Vagina (tissue), 2 donors: ENCODE measurements around the gene CROT. TPM values are rescaled to one million over a fixed set of nuclear protein-coding genes. Genes with fewer than 3 reads are reported as not detected.

Source experiments
- DNase-seq, 2 donors: peaks; one replicate each; pipeline ENCODE4 v3.0.0-alpha.2; 2017; ENCODE audit errors: extremely low spot score in 2 of 2
- H3K27ac ChIP-seq: fragments of 200-600 bp; sonication (generic); one replicate; pipeline ENCODE4 v1.5.1; 2019
- H3K27me3 ChIP-seq: fragments of 200-600 bp; sonication (generic); one replicate; pipeline ENCODE4 v1.5.1; 2019
- H3K36me3 ChIP-seq, 2 donors: fragments of 200-600 bp; sonication (generic); one replicate each; pipeline ENCODE4 v1.5.1; 2017 to 2019
- H3K4me1 ChIP-seq: fragments of 200-600 bp; sonication (generic); one replicate; pipeline ENCODE4 v1.5.1; 2019
- H3K4me3 ChIP-seq, 2 donors: fragments of 200-600 bp; sonication (generic); 1 replicate in 1 of 2; 2 replicates in 1 of 2; pipeline ENCODE4 v1.5.1; 2016 to 2019
- H3K9me3 ChIP-seq: fragments of 200-600 bp; sonication (generic); one replicate; pipeline ENCODE4 v1.5.1; 2019
- CTCF ChIP-seq, 3 experiments: fragments of 450-650 bp in 2 of 3; fragments of 200-600 bp in 1 of 3; sonication (generic) in 1 of 3; IDR thresholded peaks; one replicate each; pipeline ENCODE4 v1.5.1; 2017 to 2019; ENCODE audit warnings: antibody characterized with exemption in 3 of 3, mild to moderate bottlenecking in 2 of 3, moderate library complexity in 2 of 3
- POLR2A ChIP-seq, 2 donors: fragments of 450-650 bp; IDR thresholded peaks; one replicate each; pipeline ENCODE4 v1.6.1; 2017; ENCODE audit warnings: antibody characterized with exemption in 2 of 2, mild to moderate bottlenecking in 2 of 2, moderate library complexity in 2 of 2
- POLR2AphosphoS5 ChIP-seq, 2 donors: sonication (generic); formaldehyde crosslinking; IDR thresholded peaks; one replicate each; pipeline ENCODE4 v1.9.0; 2017; ENCODE audit warnings: antibody characterized with exemption in 2 of 2, mild to moderate bottlenecking in 2 of 2, low read depth in 1 of 2; ENCODE audit not compliant: insufficient read depth in 1 of 2
- intact Hi-C: fragments of 100-400 bp; cut with DNase I; formaldehyde crosslinking; loops from one replicate; pipeline ENCODE4 v1.15.1; 2023
- total RNA-seq: library from RNA; depleted of rRNA; stranded (reverse); fragments of >200 nt; gene quantifications from one replicate; pipeline ENCODE4 v1.2.3, GENCODE V29; 2016

The CROT gene
- total RNA-seq, 1 donor from 2014 or later, result 38.1 TPM

DNA sequence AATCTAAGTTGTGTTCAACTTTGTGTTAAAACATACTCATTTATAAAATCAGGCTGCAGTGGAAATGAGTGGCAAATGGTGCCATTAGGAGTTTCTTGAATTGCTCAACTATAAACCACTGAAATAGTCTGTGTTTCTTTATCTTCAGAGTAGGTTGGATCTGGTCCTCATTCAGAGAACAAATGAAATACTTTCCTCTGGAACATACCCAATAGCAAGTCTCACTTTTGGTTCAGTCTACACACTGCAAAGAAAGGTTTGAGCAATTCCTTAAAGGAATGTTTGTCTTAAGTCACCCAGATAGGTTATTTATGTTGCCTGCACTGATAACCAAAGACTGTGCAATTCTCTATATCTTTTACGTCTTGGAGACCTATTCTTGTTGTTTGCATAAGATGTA is 67.6 kb downstream of the CROT start:
- peaks cover 20% of the 10 kb centered on the region for H3K4me1 ChIP-seq
- no peak overlapping the region for H3K27ac ChIP-seq
- H3K9me3 ChIP-seq, result no peaks in the 10 kb centered on the region
- TF ChIP-seq POLR2AphosphoS5 (IDR thresholded peaks at IDR 0.05; ENCODE audit: insufficient read depth in 1 of 2, low read depth in 1 of 2) (no peak), POLR2A (IDR thresholded peaks at IDR 0.05) (no peak), CTCF (IDR thresholded peaks at IDR 0.05) (no peak)
- intact Hi-C loops, result no loop called here
- no peaks in the 10 kb centered on the region for H3K36me3 ChIP-seq
- H3K4me3 ChIP-seq, result no peak overlapping the region
- H3K27me3 ChIP-seq, result no peaks in the 10 kb centered on the region
- no peak for DNase-seq

DNA sequence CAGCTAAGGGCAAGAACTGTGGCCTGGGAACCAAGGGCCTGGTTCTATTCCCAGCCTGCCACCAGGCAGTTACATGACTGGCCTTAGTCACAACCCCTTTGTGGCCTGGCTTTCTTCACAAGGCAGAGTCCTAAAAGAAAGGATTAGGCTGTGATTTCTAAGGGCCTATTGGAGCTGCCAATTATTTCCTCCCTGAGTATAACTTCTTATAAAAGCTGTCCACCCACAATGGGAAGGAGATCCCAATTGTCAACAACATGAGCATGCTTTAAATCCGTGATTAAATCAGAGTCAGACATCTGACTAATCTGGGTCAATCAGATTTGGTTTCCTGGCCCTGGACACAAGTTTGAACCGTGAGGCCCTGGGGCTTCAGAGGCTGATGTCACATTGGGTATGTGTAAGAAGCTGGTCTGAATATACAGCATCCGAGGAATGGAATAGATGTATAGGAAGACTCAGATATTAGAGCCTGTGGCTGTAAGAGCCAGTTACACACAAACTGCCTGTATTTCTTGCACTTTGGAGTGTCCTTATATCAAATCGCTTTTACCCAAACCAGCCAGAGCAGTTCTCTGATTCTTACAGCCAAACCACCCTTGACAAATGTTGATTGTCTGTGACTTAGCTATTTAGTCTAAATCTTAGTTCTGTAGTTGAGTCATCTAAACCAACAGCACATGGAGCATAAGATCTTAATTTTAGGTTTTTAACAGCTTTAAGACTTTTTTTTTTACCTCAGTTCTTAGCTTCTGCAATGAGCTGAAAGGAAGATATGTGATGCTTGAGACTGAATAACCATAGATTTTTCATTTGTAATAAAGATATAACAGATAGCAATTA is 68.7 kb downstream of the CROT start:
- no peaks in the 10 kb centered on the region for H3K27me3 ChIP-seq
- DNase-seq, result no peak
- peaks cover 20% of the 10 kb centered on the region for H3K4me1 ChIP-seq
- H3K9me3 ChIP-seq, result no peaks in the 10 kb centered on the region
- no peaks in the 10 kb centered on the region for H3K36me3 ChIP-seq
- peak overlapping the region; percentile 55 for H3K27ac ChIP-seq
- intact Hi-C loops, result no loop called here
- TF ChIP-seq POLR2A (IDR thresholded peaks at IDR 0.05), result no peak
- no peak for TF ChIP-seq CTCF (IDR thresholded peaks at IDR 0.05)
- TF ChIP-seq POLR2AphosphoS5 (IDR thresholded peaks at IDR 0.05; ENCODE audit: insufficient read depth in 1 of 2, low read depth in 1 of 2), result no peak
- H3K4me3 ChIP-seq, result no peak overlapping the region

DNA sequence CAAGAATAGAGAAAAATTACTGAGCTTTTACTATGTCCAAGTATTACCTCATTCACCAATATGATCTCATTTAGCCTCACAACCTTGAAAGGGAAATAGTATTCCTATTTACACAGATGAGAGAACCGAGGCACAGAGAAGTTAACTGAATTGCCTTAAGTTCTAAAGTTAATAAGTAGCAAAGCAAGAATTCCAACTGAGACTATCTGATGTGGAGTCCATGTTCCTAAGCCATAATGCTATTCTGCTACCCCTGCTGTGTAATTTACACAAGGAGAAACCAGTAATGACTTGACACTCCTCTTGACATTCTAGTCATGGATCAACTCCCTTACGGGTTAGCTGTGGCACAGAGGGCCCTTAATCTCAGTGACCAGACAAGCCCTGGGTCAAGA is 69.3 kb downstream of the CROT start:
- no peak for DNase-seq

DNA sequence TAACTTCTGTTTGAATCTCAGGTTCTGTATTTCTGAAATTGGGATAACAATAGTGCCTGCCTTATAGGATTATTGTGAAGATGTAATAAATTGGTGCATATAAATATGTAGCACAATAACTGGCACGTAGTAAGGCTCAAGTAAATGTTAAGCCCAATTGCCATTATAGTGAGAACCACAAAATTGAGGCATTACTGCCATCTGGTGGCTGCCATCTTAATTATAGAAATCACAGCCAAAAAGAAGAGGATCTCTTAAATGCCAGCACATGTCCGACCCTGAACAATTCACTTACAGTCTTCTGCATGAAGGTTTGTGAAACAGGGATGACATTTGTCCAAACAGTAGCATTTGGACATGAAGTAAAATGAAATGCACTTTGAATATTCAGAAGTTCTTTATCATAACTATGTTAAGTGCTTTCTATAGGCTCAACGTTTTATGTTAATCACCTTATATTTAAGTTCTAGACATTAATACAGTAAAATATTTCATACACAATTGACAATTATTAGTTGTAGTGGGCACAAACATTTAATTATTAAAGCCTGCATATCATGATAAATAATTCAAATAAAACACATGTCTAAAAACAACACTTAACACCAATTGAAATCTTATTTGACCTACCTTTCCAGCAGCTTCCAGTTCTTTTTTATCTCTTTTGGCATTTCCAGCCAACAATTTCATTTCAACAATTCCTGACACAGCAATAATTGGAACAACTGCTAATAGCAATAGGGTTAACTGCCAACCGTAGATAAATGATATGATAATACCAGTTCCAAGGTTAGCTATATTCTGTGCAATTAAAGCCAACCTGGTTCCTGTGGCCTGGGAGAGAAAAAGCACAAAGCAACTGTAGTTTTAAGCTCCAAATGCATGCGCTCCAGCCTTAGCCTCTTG is 71.5 kb downstream of the CROT start:
- Histone ChIP-seq H3K27ac (no peak overlapping the region), H3K36me3 (no peaks in the 10 kb centered on the region), H3K9me3 (no peaks in the 10 kb centered on the region), H3K4me3 (no peak overlapping the region), H3K4me1 (peaks cover 20% of the 10 kb centered on the region), H3K27me3 (no peaks in the 10 kb centered on the region)
- intact Hi-C loops, result loop anchor here (5.0 kb wide), 1 partner anchor 105 kb away; no protein-coding TSS in a partner anchor
- TF ChIP-seq CTCF (IDR thresholded peaks at IDR 0.05) (peak in 2 of 3 experiments; percentile 75 to 80), POLR2A (IDR thresholded peaks at IDR 0.05) (no peak), POLR2AphosphoS5 (IDR thresholded peaks at IDR 0.05; ENCODE audit: insufficient read depth in 1 of 2, low read depth in 1 of 2) (peak in 1 of 2 donors; percentile 43)
- no peak for DNase-seq

More for the DNA sequence above, 69.3 kb downstream of the CROT start:
- H3K27me3 ChIP-seq, result no peaks in the 10 kb centered on the region
- peaks cover 20% of the 10 kb centered on the region for H3K4me1 ChIP-seq
- no peak for TF ChIP-seq POLR2AphosphoS5 (IDR thresholded peaks at IDR 0.05; ENCODE audit: insufficient read depth in 1 of 2, low read depth in 1 of 2)
- no peak for TF ChIP-seq POLR2A (IDR thresholded peaks at IDR 0.05)
- no peak for TF ChIP-seq CTCF (IDR thresholded peaks at IDR 0.05)
- H3K27ac ChIP-seq, result peak overlapping the region; percentile 55
- H3K4me3 ChIP-seq, result no peak overlapping the region
- H3K36me3 ChIP-seq, result no peaks in the 10 kb centered on the region
- no peaks in the 10 kb centered on the region for H3K9me3 ChIP-seq
- intact Hi-C loops, result loop anchor here (5.0 kb wide), 1 partner anchor 102 kb away; no protein-coding TSS in a partner anchor
